ENCODE data around the gene CASZ1. TPM values are rescaled to one million over a fixed set of nuclear protein-coding genes. Genes with fewer than 3 reads are reported as not detected.

The CASZ1 gene
- total RNA-seq, 4 donors from 2014 or later, result 22.1 to 47.4 (median 28.0) TPM

GRCh38 chr1:10773376-10773775 lies 23.1 kb downstream of the CASZ1 start:
- peaks cover 0 to 9% (median 0%) of the 10 kb centered on the region in 3 donors for H3K4me1 ChIP-seq
- no peaks in the 10 kb centered on the region for H3K36me3 ChIP-seq
- WGBS, 2 donors (ENCODE audit: low coverage in 1 of 2), result 76% methylated on average over 4 of the region's 12 CpGs; no CpG with 5 or more reads in 1 of the 2 donors
- H3K27me3 ChIP-seq, result no peaks in the 10 kb centered on the region
- H3K9me3 ChIP-seq, result no peaks in the 10 kb centered on the region
- H3K4me3 ChIP-seq, result no peak overlapping the region
- H3K27ac ChIP-seq, result no peak overlapping the region
- no peak for ATAC-seq
- TF ChIP-seq POLR2A (IDR thresholded peaks at IDR 0.05), result no peak
- no peak for TF ChIP-seq EP300 (IDR thresholded peaks at IDR 0.05)
- TF ChIP-seq POLR2AphosphoS5 (IDR thresholded peaks at IDR 0.05), result no peak

DNA sequence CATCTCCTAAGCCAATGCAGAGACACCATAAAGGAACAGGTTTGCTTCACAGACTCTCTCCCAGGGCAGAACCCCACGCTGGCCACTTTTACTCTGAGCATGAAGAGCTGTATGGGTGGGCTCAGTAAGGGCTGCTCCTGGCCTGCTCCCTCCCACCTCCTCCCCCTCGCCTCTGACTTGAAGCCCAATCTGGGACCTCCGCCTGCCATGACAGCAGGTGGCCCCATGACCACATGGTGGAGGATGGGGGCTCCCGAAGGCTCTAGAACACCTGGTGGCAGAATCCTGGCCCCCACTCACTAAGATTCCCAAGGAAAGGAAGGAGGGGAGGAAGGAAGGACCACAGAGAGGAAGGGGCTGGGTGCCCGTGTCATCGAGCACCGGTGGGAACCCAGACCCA lies 23.7 kb downstream of the CASZ1 start:
- no peak overlapping the region for H3K27ac ChIP-seq

GRCh38 chr1:10771789-10772188 lies 24.7 kb downstream of the CASZ1 start:
- no peak for ATAC-seq
- Histone ChIP-seq H3K4me3 (no peak overlapping the region), H3K4me1 (peaks cover 0 to 9% (median 0%) of the 10 kb centered on the region in 3 donors), H3K36me3 (no peaks in the 10 kb centered on the region), H3K9me3 (no peaks in the 10 kb centered on the region), H3K27me3 (no peaks in the 10 kb centered on the region), H3K27ac (no peak overlapping the region)
- 75% methylated on average over 2 of the region's 8 CpGs; no CpG with 5 or more reads in 1 of the 2 donors for WGBS, 2 donors (ENCODE audit: low coverage in 1 of 2)
- TF ChIP-seq CTCF (IDR thresholded peaks at IDR 0.05) (no peak), POLR2AphosphoS5 (IDR thresholded peaks at IDR 0.05) (no peak)

More for the DNA sequence above, 23.7 kb downstream of the CASZ1 start:
- Histone ChIP-seq H3K4me1 (peaks cover 0 to 9% (median 0%) of the 10 kb centered on the region in 3 donors), H3K36me3 (no peaks in the 10 kb centered on the region), H3K9me3 (no peaks in the 10 kb centered on the region), H3K4me3 (no peak overlapping the region), H3K27me3 (no peaks in the 10 kb centered on the region)
- ATAC-seq, result no peak
- 82 to 83% methylated on average over 1 to 3 of the region's 7 CpGs for WGBS, 2 donors (ENCODE audit: low coverage in 1 of 2)
- TF ChIP-seq EP300 (IDR thresholded peaks at IDR 0.05) (no peak), CTCF (IDR thresholded peaks at IDR 0.05) (no peak), POLR2A (IDR thresholded peaks at IDR 0.05) (no peak), POLR2AphosphoS5 (IDR thresholded peaks at IDR 0.05) (no peak)

GRCh38 chr1:10768552-10768951 lies 27.9 kb downstream of the CASZ1 start:
- no peak for ATAC-seq
- no CpG with 5 or more reads among the region's 7 CpGs for WGBS, 2 donors (ENCODE audit: low coverage in 1 of 2)
- Histone ChIP-seq H3K27me3 (no peaks in the 10 kb centered on the region), H3K9me3 (no peaks in the 10 kb centered on the region), H3K27ac (no peak overlapping the region), H3K36me3 (no peaks in the 10 kb centered on the region), H3K4me3 (no peak overlapping the region), H3K4me1 (peaks cover 0 to 13% (median 0%) of the 10 kb centered on the region in 3 donors)
- no peak for TF ChIP-seq CTCF (IDR thresholded peaks at IDR 0.05)
- TF ChIP-seq EP300 (IDR thresholded peaks at IDR 0.05), result no peak
- no peak for TF ChIP-seq POLR2A (IDR thresholded peaks at IDR 0.05)

- Histone ChIP-seq H3K9me3 (no peaks in the 10 kb centered on the region), H3K27ac (no peak overlapping the region), H3K4me3 (no peak overlapping the region), H3K4me1 (peaks cover 0 to 19% (median 0%) of the 10 kb centered on the region in 3 donors), H3K27me3 (no peaks in the 10 kb centered on the region), H3K36me3 (no peaks in the 10 kb centered on the region)
- no peak for ATAC-seq
- TF ChIP-seq POLR2AphosphoS5 (IDR thresholded peaks at IDR 0.05), result no peak
- TF ChIP-seq POLR2A (IDR thresholded peaks at IDR 0.05), result no peak
- TF ChIP-seq CTCF (IDR thresholded peaks at IDR 0.05), result no peak
- WGBS, 2 donors (ENCODE audit: low coverage in 1 of 2), result 80% methylated on average over 1 of the region's 9 CpGs; no CpG with 5 or more reads in 1 of the 2 donors
Observed at GRCh38 chr1:10767282-10767681, 29.2 kb downstream of the CASZ1 start.
